A673 (cell line): Measurements from ENCODE around the gene GBA3. TPM values are rescaled to one million over a fixed set of nuclear protein-coding genes. Genes with fewer than 3 reads are reported as not detected.

Experiments used
- BruUV-seq: library from RNA; stranded (reverse); fragments of 400-500 nt; replicated peaks from 2 replicates; lab custom pipeline; 2021; lab: Mats Ljungman, UMichigan
- CTCF ChIA-PET: fragments of 300-600 bp; sonication (Branson Sonifier 250); formaldehyde crosslinking; loops from one replicate; lab custom pipeline; 2022; ENCODE audit warnings: antibody characterized with exemption; lab: Charles Lee
- POLR2A ChIA-PET: fragments of 300-600 bp; sonication (Branson Sonifier 250); formaldehyde crosslinking; loops from one replicate; lab custom pipeline; 2022; ENCODE audit warnings: antibody characterized with exemption; ENCODE audit not compliant: low non-redundant PET; lab: Charles Lee
- DNase-seq: peaks from one replicate; pipeline ENCODE4 v3.0.0-alpha.2; 2015; ENCODE audit warnings: low spot score
- H3K27ac ChIP-seq: fragments of 200-600 bp; sonication (generic); 2 replicates; pipeline ENCODE4 v1.5.1; 2016; ENCODE audit warnings: mixed run types, low read depth, mild to moderate bottlenecking, mixed read lengths, antibody characterized with exemption, low read length; ENCODE audit not compliant: poor library complexity, severe bottlenecking
- H3K27me3 ChIP-seq: fragments of 200-600 bp; sonication (generic); replicated peaks from 2 replicates; pipeline ENCODE4 v1.6.1; 2017; ENCODE audit warnings: mixed run types, low read depth, mild to moderate bottlenecking, mixed read lengths, antibody characterized with exemption, low read length; ENCODE audit not compliant: insufficient read depth, poor library complexity
- H3K36me3 ChIP-seq: fragments of 200-600 bp; sonication (generic); 2 replicates; pipeline ENCODE4 v1.6.1; 2016; ENCODE audit warnings: mixed run types, mild to moderate bottlenecking, mixed read lengths, antibody characterized with exemption, low read length; ENCODE audit not compliant: insufficient read depth, poor library complexity, severe bottlenecking
- H3K4me1 ChIP-seq: fragments of 200-600 bp; sonication (generic); 2 replicates; pipeline ENCODE4 v1.6.1; 2017; ENCODE audit warnings: mixed run types, mild to moderate bottlenecking, mixed read lengths, antibody characterized with exemption, low read length; ENCODE audit not compliant: insufficient read depth, poor library complexity, severe bottlenecking
- H3K4me3 ChIP-seq: fragments of 200-600 bp; sonication (generic); 2 replicates; pipeline ENCODE4 v1.5.1; 2016; ENCODE audit warnings: low read depth, mixed run types, mild to moderate bottlenecking, mixed read lengths, low read length; ENCODE audit not compliant: poor library complexity, severe bottlenecking
- H3K9me3 ChIP-seq: fragments of 200-600 bp; sonication (generic); 2 replicates; pipeline ENCODE4 v1.6.1; 2016; ENCODE audit warnings: mixed run types, low read depth, mild to moderate bottlenecking, mixed read lengths, antibody characterized with exemption, low read length; ENCODE audit not compliant: poor library complexity, severe bottlenecking
- CTCF ChIP-seq: fragments of 300-800, 200-600 bp; sonication (generic); conservative IDR thresholded peaks from 2 replicates; pipeline ENCODE4 v1.5.1; 2017; ENCODE audit warnings: low read depth, mild to moderate bottlenecking, antibody characterized with exemption, low read length, moderate library complexity, mixed read lengths
- EZH2 ChIP-seq: fragments of 200-600 bp; sonication (generic); IDR thresholded peaks from 2 replicates; pipeline ENCODE4 v1.6.1; 2017; ENCODE audit warnings: borderline replicate concordance, low read depth, mild to moderate bottlenecking, mixed read lengths, antibody characterized with exemption, low read length; ENCODE audit not compliant: poor library complexity, severe bottlenecking
- intact Hi-C: fragments of 100-400 bp; cut with micrococcal nuclease; formaldehyde crosslinking; loops from one replicate; pipeline ENCODE4 v1.10.0; 2022; ENCODE audit not compliant: unreplicated experiment
- total RNA-seq: library from RNA; stranded (reverse); gene quantifications from 2 replicates; pipeline ENCODE4 v1.2.3, GENCODE V29; 2021

The GBA3 gene
- total RNA-seq, 1 experiment from 2014 or later, result not detected

- no peak for DNase-seq
- no TSS peak for BruUV-seq
- POLR2A ChIA-PET, result no interaction called here
These were observed 11.2 kb downstream of the GBA3 start for GRCh38 chr4:22703912-22704311.

DNA sequence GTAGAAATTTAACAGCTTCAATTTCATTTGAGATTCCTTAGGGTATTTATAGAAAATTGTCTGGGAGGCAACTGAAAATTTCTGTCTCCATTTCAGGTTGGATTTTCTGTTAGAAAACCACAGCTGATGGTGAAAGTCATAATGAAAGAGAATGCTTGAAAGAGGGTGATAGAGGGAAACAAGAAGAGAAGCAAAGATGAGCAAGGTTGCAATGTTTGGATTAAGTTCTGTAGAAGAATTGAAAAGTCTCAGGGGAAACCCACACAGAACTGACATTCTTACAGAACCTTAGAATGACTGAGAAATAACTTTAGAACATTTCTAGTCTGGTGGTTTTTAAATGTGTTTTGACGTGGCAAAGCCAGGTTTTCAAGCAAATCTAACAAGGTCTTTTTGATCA, 14.7 kb downstream of the GBA3 start:
- Histone ChIP-seq H3K27me3 (no peaks in the 10 kb centered on the region), H3K4me1 (no peaks in the 10 kb centered on the region), H3K9me3 (no peaks in the 10 kb centered on the region), H3K4me3 (no peak overlapping the region), H3K27ac (no peak overlapping the region), H3K36me3 (no peaks in the 10 kb centered on the region)
- ChIA-PET POLR2A (no interaction called here), CTCF (no interaction called here)
- no peak for DNase-seq
- BruUV-seq, result no TSS peak
- intact Hi-C loops, result no loop called here
- TF ChIP-seq CTCF, result no peak
- TF ChIP-seq EZH2, result no peak

More at GRCh38 chr4:22703912-22704311, 11.2 kb downstream of the GBA3 start:
- CTCF ChIA-PET, result no interaction called here
- H3K27ac ChIP-seq, result no peak overlapping the region
- no peaks in the 10 kb centered on the region for H3K4me1 ChIP-seq
- no peaks in the 10 kb centered on the region for H3K9me3 ChIP-seq
- H3K36me3 ChIP-seq, result no peaks in the 10 kb centered on the region
- TF ChIP-seq CTCF, result no peak
- TF ChIP-seq EZH2, result no peak
- no peak overlapping the region for H3K4me3 ChIP-seq
- H3K27me3 ChIP-seq, result no peaks in the 10 kb centered on the region
- intact Hi-C loops, result loop anchor here (5.0 kb wide), 1 partner anchor 577 kb away; no protein-coding TSS in a partner anchor

DNA sequence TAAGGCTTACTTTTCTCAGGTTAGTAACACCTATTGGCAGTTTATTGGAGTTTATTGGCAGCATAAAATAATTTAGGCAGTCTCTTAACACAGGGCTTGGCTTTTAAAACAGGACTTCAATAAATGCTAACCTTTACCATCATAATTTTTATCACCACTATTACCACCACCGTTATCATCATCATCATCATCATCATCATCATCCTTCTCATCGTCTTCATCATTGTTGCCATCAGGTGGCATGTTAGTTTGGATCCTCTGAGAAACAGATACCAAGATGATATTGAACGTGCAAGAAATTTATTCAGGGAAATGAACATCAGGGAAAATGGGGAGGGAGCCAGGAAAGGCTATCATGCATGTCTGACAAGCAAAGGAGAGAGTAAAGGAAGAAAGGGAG, 16.2 kb downstream of the GBA3 start:
- ChIA-PET POLR2A (no interaction called here), CTCF (no interaction called here)
- no peak overlapping the region for H3K4me3 ChIP-seq
- H3K36me3 ChIP-seq, result no peaks in the 10 kb centered on the region
- no peak overlapping the region for H3K27ac ChIP-seq
- BruUV-seq, result no TSS peak
- no peaks in the 10 kb centered on the region for H3K9me3 ChIP-seq
- intact Hi-C loops, result no loop called here
- no peaks in the 10 kb centered on the region for H3K27me3 ChIP-seq
- TF ChIP-seq CTCF (no peak), EZH2 (no peak)
- DNase-seq, result no peak
- no peaks in the 10 kb centered on the region for H3K4me1 ChIP-seq
